ENCODE data around the gene NRG2.

The NRG2 gene

GRCh38 chr5:139838381-139839197 lies 204.5 kb downstream of the NRG2 start:
- Mint-ChIP-seq H3K27ac (no peak overlapping the region), H3K4me3 (no peak overlapping the region), H3K9me3 (no peaks in the 10 kb centered on the region), H3K36me3 (no peaks in the 10 kb centered on the region), H3K4me1 (no peaks in the 10 kb centered on the region), H3K27me3 (peaks cover 6% of the 10 kb centered on the region)

GRCh38 chr5:139837711-139838380 lies 205.3 kb downstream of the NRG2 start:
- peaks cover 7% of the 10 kb centered on the region for H3K27me3 Mint-ChIP-seq
- H3K27ac Mint-ChIP-seq = no peak overlapping the region
- no peaks in the 10 kb centered on the region for H3K36me3 Mint-ChIP-seq
- no peak overlapping the region for H3K4me3 Mint-ChIP-seq
- H3K9me3 Mint-ChIP-seq = no peaks in the 10 kb centered on the region
- no peaks in the 10 kb centered on the region for H3K4me1 Mint-ChIP-seq

GRCh38 chr5:139836469-139837208 lies 206.5 kb downstream of the NRG2 start:
- Mint-ChIP-seq H3K4me1 (no peaks in the 10 kb centered on the region), H3K9me3 (no peaks in the 10 kb centered on the region), H3K27me3 (peaks cover 6% of the 10 kb centered on the region), H3K4me3 (no peak overlapping the region), H3K36me3 (no peaks in the 10 kb centered on the region), H3K27ac (no peak overlapping the region)

GRCh38 chr5:139835656-139836055 lies 207.4 kb downstream of the NRG2 start:
- no peaks in the 10 kb centered on the region for H3K36me3 Mint-ChIP-seq
- H3K27ac Mint-ChIP-seq = no peak overlapping the region

GRCh38 chr5:139833525-139833924 lies 209.6 kb downstream of the NRG2 start:
- H3K36me3 Mint-ChIP-seq = no peaks in the 10 kb centered on the region
- no peaks in the 10 kb centered on the region for H3K9me3 Mint-ChIP-seq
- H3K4me3 Mint-ChIP-seq = no peak overlapping the region
- H3K4me1 Mint-ChIP-seq = no peaks in the 10 kb centered on the region
- no peak overlapping the region for H3K27ac Mint-ChIP-seq
- H3K27me3 Mint-ChIP-seq = peaks cover 8% of the 10 kb centered on the region

More at GRCh38 chr5:139835656-139836055, 207.4 kb downstream of the NRG2 start:
- Mint-ChIP-seq H3K27me3 (peaks cover 8% of the 10 kb centered on the region), H3K4me1 (no peaks in the 10 kb centered on the region), H3K9me3 (no peaks in the 10 kb centered on the region), H3K4me3 (no peak overlapping the region)

- no peaks in the 10 kb centered on the region for H3K36me3 Mint-ChIP-seq
Observed at GRCh38 chr5:139831624-139832023, 211.5 kb downstream of the NRG2 start.

GRCh38 chr5:139829471-139829870 lies 213.6 kb downstream of the NRG2 start:
- H3K4me3 Mint-ChIP-seq = no peak overlapping the region
- H3K27ac Mint-ChIP-seq = no peak overlapping the region
- H3K27me3 Mint-ChIP-seq = peaks cover 4% of the 10 kb centered on the region
- H3K4me1 Mint-ChIP-seq = no peaks in the 10 kb centered on the region
- H3K36me3 Mint-ChIP-seq = no peaks in the 10 kb centered on the region
- no peaks in the 10 kb centered on the region for H3K9me3 Mint-ChIP-seq

More at GRCh38 chr5:139831624-139832023, 211.5 kb downstream of the NRG2 start:
- Mint-ChIP-seq H3K4me1 (no peaks in the 10 kb centered on the region), H3K9me3 (no peaks in the 10 kb centered on the region), H3K27ac (no peak overlapping the region), H3K27me3 (peaks cover 8% of the 10 kb centered on the region), H3K4me3 (no peak overlapping the region)

- H3K4me3 Mint-ChIP-seq = no peak overlapping the region
- H3K27ac Mint-ChIP-seq = no peak overlapping the region
- no peaks in the 10 kb centered on the region for H3K9me3 Mint-ChIP-seq
- H3K27me3 Mint-ChIP-seq = peaks cover 2% of the 10 kb centered on the region
- no peaks in the 10 kb centered on the region for H3K4me1 Mint-ChIP-seq
- H3K36me3 Mint-ChIP-seq = no peaks in the 10 kb centered on the region
Observed at GRCh38 chr5:139828207-139828895, 214.7 kb downstream of the NRG2 start.

- H3K4me1 Mint-ChIP-seq = no peaks in the 10 kb centered on the region
- no peaks in the 10 kb centered on the region for H3K9me3 Mint-ChIP-seq
- no peaks in the 10 kb centered on the region for H3K36me3 Mint-ChIP-seq
- no peaks in the 10 kb centered on the region for H3K27me3 Mint-ChIP-seq
- H3K4me3 Mint-ChIP-seq = no peak overlapping the region
- no peak overlapping the region for H3K27ac Mint-ChIP-seq
Observed at GRCh38 chr5:139825690-139826089, 217.4 kb downstream of the NRG2 start.

GRCh38 chr5:139823757-139824355 lies 219.2 kb downstream of the NRG2 start:
- H3K27me3 Mint-ChIP-seq = peaks cover 2% of the 10 kb centered on the region
- H3K36me3 Mint-ChIP-seq = peaks cover 1% of the 10 kb centered on the region
- no peaks in the 10 kb centered on the region for H3K4me1 Mint-ChIP-seq
- peaks cover 2% of the 10 kb centered on the region for H3K9me3 Mint-ChIP-seq
- no peak overlapping the region for H3K27ac Mint-ChIP-seq
- no peak overlapping the region for H3K4me3 Mint-ChIP-seq

GRCh38 chr5:139822553-139823425 lies 220.3 kb downstream of the NRG2 start:
- H3K36me3 Mint-ChIP-seq = peaks cover 3% of the 10 kb centered on the region
- H3K4me3 Mint-ChIP-seq = no peak overlapping the region
- peaks cover 6% of the 10 kb centered on the region for H3K9me3 Mint-ChIP-seq
- H3K27ac Mint-ChIP-seq = no peak overlapping the region
- peaks cover 2% of the 10 kb centered on the region for H3K27me3 Mint-ChIP-seq
- no peaks in the 10 kb centered on the region for H3K4me1 Mint-ChIP-seq

GRCh38 chr5:139821806-139822552 lies 221.1 kb downstream of the NRG2 start:
- peaks cover 3% of the 10 kb centered on the region for H3K36me3 Mint-ChIP-seq
- H3K4me3 Mint-ChIP-seq = no peak overlapping the region
- H3K27me3 Mint-ChIP-seq = peaks cover 2% of the 10 kb centered on the region
- H3K9me3 Mint-ChIP-seq = peaks cover 6% of the 10 kb centered on the region
- no peaks in the 10 kb centered on the region for H3K4me1 Mint-ChIP-seq
- H3K27ac Mint-ChIP-seq = no peak overlapping the region

GRCh38 chr5:139820606-139821005 lies 222.5 kb downstream of the NRG2 start:
- H3K9me3 Mint-ChIP-seq = peaks cover 6% of the 10 kb centered on the region
- no peaks in the 10 kb centered on the region for H3K4me1 Mint-ChIP-seq
- H3K27ac Mint-ChIP-seq = no peak overlapping the region
- H3K27me3 Mint-ChIP-seq = peaks cover 2% of the 10 kb centered on the region
- H3K4me3 Mint-ChIP-seq = no peak overlapping the region
- H3K36me3 Mint-ChIP-seq = peaks cover 3% of the 10 kb centered on the region

GRCh38 chr5:139820130-139820529 lies 223.0 kb downstream of the NRG2 start:
- Mint-ChIP-seq H3K27me3 (peaks cover 2% of the 10 kb centered on the region), H3K4me1 (no peaks in the 10 kb centered on the region), H3K36me3 (peaks cover 3% of the 10 kb centered on the region), H3K9me3 (peaks cover 6% of the 10 kb centered on the region), H3K4me3 (no peak overlapping the region), H3K27ac (no peak overlapping the region)
